Stimulated activated CD4-positive, alpha-beta T cell treated with anti-CD3 and anti-CD28 coated beads, Interleukin-1b, Interleukin-23, amount 100 ng/mL, for 4 hours (primary cell): Measurements from ENCODE around the gene CLEC16A.

Experiments used
- DNase-seq, 2 donors: peaks; one replicate each; pipeline ENCODE4 v3.0.0-alpha.2; 2020; ENCODE audit warnings: low read depth in 2 of 2

CLEC16A gene

GRCh38 chr16:11123666-11124065 lies 179.3 kb downstream of the CLEC16A start:
- no peak for DNase-seq

- DNase-seq: no peak
These were observed 181.6 kb downstream of the CLEC16A start for GRCh38 chr16:11125936-11126335.

GRCh38 chr16:11126399-11127054 lies 182.2 kb downstream of the CLEC16A start:
- DNase-seq: no peak

- DNase-seq: no peak
These were observed 183.3 kb downstream of the CLEC16A start for GRCh38 chr16:11127610-11128195.

- no peak for DNase-seq
These were observed 184.1 kb downstream of the CLEC16A start for GRCh38 chr16:11128211-11129141.

GRCh38 chr16:11129378-11129781 lies 185.0 kb downstream of the CLEC16A start:
- DNase-seq: no peak

GRCh38 chr16:11130978-11131665 lies 186.8 kb downstream of the CLEC16A start:
- no peak for DNase-seq

- no peak for DNase-seq
These were observed 187.3 kb downstream of the CLEC16A start for GRCh38 chr16:11131706-11132105.

GRCh38 chr16:11133344-11133943 lies 189.1 kb downstream of the CLEC16A start:
- no peak for DNase-seq

GRCh38 chr16:11134722-11135463 lies 190.5 kb downstream of the CLEC16A start:
- DNase-seq: no peak

GRCh38 chr16:11135464-11135973 lies 191.2 kb downstream of the CLEC16A start:
- no peak for DNase-seq

GRCh38 chr16:11136600-11136999 lies 192.2 kb downstream of the CLEC16A start:
- no peak for DNase-seq

- DNase-seq: no peak
These were observed 193.8 kb downstream of the CLEC16A start for GRCh38 chr16:11138022-11138768.

- no peak for DNase-seq
These were observed 194.5 kb downstream of the CLEC16A start for GRCh38 chr16:11138769-11139325.

GRCh38 chr16:11139326-11140097 lies 195.1 kb downstream of the CLEC16A start:
- DNase-seq: no peak

GRCh38 chr16:11140098-11140375 lies 195.7 kb downstream of the CLEC16A start:
- DNase-seq: peak in 1 of 2 donors; percentile 9

- no peak for DNase-seq
These were observed 196.1 kb downstream of the CLEC16A start for GRCh38 chr16:11140466-11140865.

GRCh38 chr16:11140867-11141266 lies 196.5 kb downstream of the CLEC16A start:
- no peak for DNase-seq
